Right atrium auricular region (tissue), 2 donors: ENCODE measurements around the gene CENATAC. TPM values are rescaled to one million over a fixed set of nuclear protein-coding genes. Genes with fewer than 3 reads are reported as not detected.

Experiments
- DNase-seq: peaks from one replicate; pipeline ENCODE4 v3.0.0-alpha.2; 2019; ENCODE audit warnings: low spot score
- H3K27ac ChIP-seq, 2 donors: fragments of 200-600 bp; sonication (generic); 1 replicate in 1 of 2; 2 replicates in 1 of 2; pipeline ENCODE4 v1.5.1; 2016 to 2019
- H3K27me3 ChIP-seq, 2 donors: fragments of 200-600 bp; sonication (generic); one replicate each; pipeline versions ENCODE4 v1.5.1 to v1.6.0; 2017 to 2019
- H3K36me3 ChIP-seq: fragments of 200-600 bp; sonication (generic); one replicate; pipeline ENCODE4 v1.5.1; 2016
- H3K4me1 ChIP-seq, 2 donors: fragments of 200-600 bp; sonication (generic); one replicate each; pipeline versions ENCODE4 v1.5.1 to v1.6.0; 2017 to 2019
- H3K4me3 ChIP-seq, 2 donors: fragments of 200-600 bp; sonication (generic); 1 replicate in 1 of 2; 2 replicates in 1 of 2; pipeline ENCODE4 v1.5.1; 2017 to 2019; ENCODE audit warnings: mild to moderate bottlenecking in 1 of 2, moderate library complexity in 1 of 2
- H3K9me3 ChIP-seq, 2 donors: fragments of 200-600 bp; sonication (generic); one replicate each; pipeline ENCODE4 v1.5.1; 2019
- CTCF ChIP-seq, 2 donors: fragments of 200-600 bp; sonication (generic); IDR thresholded peaks; one replicate each; pipeline ENCODE4 v1.5.1; 2019; ENCODE audit warnings: antibody characterized with exemption in 2 of 2
- total RNA-seq, 2 donors: library from RNA; depleted of rRNA; stranded (reverse); fragments of >200 nt; gene quantifications; one replicate each; pipeline ENCODE4 v1.1.0, GENCODE V29; 2016

Gene CENATAC
- total RNA-seq, 2 donors from 2014 or later, result 8.7 to 11.9 TPM

GRCh38 chr11:119021631-119022030 is 23.7 kb downstream of the CENATAC start:
- H3K27ac ChIP-seq, result no peak overlapping the region
- TF ChIP-seq CTCF (IDR thresholded peaks at IDR 0.05), result no peak
- H3K4me3 ChIP-seq, result no peak overlapping the region
- no peak for DNase-seq
- no peaks in the 10 kb centered on the region for H3K27me3 ChIP-seq
- peaks cover 44% of the 10 kb centered on the region for H3K36me3 ChIP-seq
- H3K4me1 ChIP-seq, result peaks cover 0 to 42% of the 10 kb centered on the region in 2 donors
- no peaks in the 10 kb centered on the region for H3K9me3 ChIP-seq

- Histone ChIP-seq H3K4me3 (no peak overlapping the region), H3K27me3 (no peaks in the 10 kb centered on the region), H3K27ac (no peak overlapping the region), H3K36me3 (peaks cover 37% of the 10 kb centered on the region), H3K9me3 (no peaks in the 10 kb centered on the region), H3K4me1 (peaks cover 0 to 36% of the 10 kb centered on the region in 2 donors)
- TF ChIP-seq CTCF (IDR thresholded peaks at IDR 0.05), result no peak
- DNase-seq, result no peak
Measured at GRCh38 chr11:119023741-119024140, 25.8 kb downstream of the CENATAC start.

GRCh38 chr11:119024430-119025098 is 26.6 kb downstream of the CENATAC start:
- H3K4me1 ChIP-seq, result peaks cover 0 to 40% of the 10 kb centered on the region in 2 donors
- H3K27ac ChIP-seq, result peak overlapping the region; percentile 20 to 35
- H3K9me3 ChIP-seq, result no peaks in the 10 kb centered on the region
- no peak overlapping the region for H3K4me3 ChIP-seq
- DNase-seq, result no peak
- peaks cover 37% of the 10 kb centered on the region for H3K36me3 ChIP-seq
- TF ChIP-seq CTCF (IDR thresholded peaks at IDR 0.05), result no peak
- no peaks in the 10 kb centered on the region for H3K27me3 ChIP-seq

DNA sequence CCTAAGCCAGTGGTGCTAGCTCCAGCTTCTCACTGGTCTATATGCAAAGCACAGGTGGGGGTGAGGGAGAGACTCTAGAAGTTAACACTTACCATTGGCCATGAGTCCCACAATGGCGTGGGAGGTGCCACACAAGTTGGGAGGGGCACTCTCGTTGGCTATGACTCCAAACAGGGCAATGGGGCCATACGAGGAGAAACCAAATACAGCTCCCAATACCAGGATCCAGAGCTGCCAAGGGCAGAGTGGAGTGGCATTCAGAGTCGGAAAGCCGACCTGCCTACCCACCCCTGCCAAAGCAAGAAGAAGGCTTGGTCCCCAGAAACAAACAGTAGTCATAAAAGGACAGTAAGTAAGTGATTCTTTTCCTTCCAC is 27.1 kb downstream of the CENATAC start:
- TF ChIP-seq CTCF (IDR thresholded peaks at IDR 0.05), result no peak
- no peak for DNase-seq
- peaks cover 37% of the 10 kb centered on the region for H3K36me3 ChIP-seq
- no peaks in the 10 kb centered on the region for H3K27me3 ChIP-seq
- no peaks in the 10 kb centered on the region for H3K9me3 ChIP-seq
- peak overlapping the region in 1 of 2 donors; percentile 35 for H3K27ac ChIP-seq
- peaks cover 0 to 40% of the 10 kb centered on the region in 2 donors for H3K4me1 ChIP-seq
- no peak overlapping the region for H3K4me3 ChIP-seq

GRCh38 chr11:119025541-119025940 is 27.6 kb downstream of the CENATAC start:
- no peak overlapping the region for H3K4me3 ChIP-seq
- no peak for TF ChIP-seq CTCF (IDR thresholded peaks at IDR 0.05)
- peaks cover 0 to 38% of the 10 kb centered on the region in 2 donors for H3K4me1 ChIP-seq
- no peak for DNase-seq
- H3K9me3 ChIP-seq, result no peaks in the 10 kb centered on the region
- peaks cover 37% of the 10 kb centered on the region for H3K36me3 ChIP-seq
- H3K27ac ChIP-seq, result no peak overlapping the region
- no peaks in the 10 kb centered on the region for H3K27me3 ChIP-seq
